Loucy (cell line): ENCODE results near the gene CYB5D1.

ENCODE experiments used
- H2AFZ ChIP-seq: fragments of 200-600 bp; sonication (generic); 2 replicates; pipeline ENCODE4 v1.6.0; 2016; ENCODE audit warnings: antibody characterized with exemption, mild to moderate bottlenecking, low read length, moderate library complexity
- H3F3A ChIP-seq: fragments of 200-600 bp; 2 replicates; pipeline ENCODE4 v1.6.0; 2016; ENCODE audit warnings: antibody characterized with exemption, low read depth, mild to moderate bottlenecking
- H3K27me3 ChIP-seq: fragments of 200-600 bp; sonication (generic); 2 replicates; pipeline ENCODE4 v1.6.1; 2014; ENCODE audit warnings: low read length, mild to moderate bottlenecking; ENCODE audit not compliant: insufficient read depth, poor library complexity, severe bottlenecking
- H3K36me3 ChIP-seq: fragments of 200-600 bp; sonication (generic); 2 replicates; pipeline ENCODE4 v1.6.1; 2016; ENCODE audit warnings: low read length; ENCODE audit not compliant: insufficient read depth
- H3K4me1 ChIP-seq: fragments of 200-600 bp; sonication (generic); 2 replicates; pipeline ENCODE4 v1.5.1; 2014; ENCODE audit warnings: low read length, mild to moderate bottlenecking; ENCODE audit not compliant: insufficient read depth, poor library complexity, severe bottlenecking
- H3K4me2 ChIP-seq: fragments of 200-600 bp; sonication (generic); 2 replicates; pipeline ENCODE4 v1.6.0; 2014; ENCODE audit warnings: antibody characterized with exemption, low read length, low read depth, mild to moderate bottlenecking; ENCODE audit not compliant: poor library complexity, severe bottlenecking
- H3K4me3 ChIP-seq: fragments of 200-600 bp; sonication (generic); 2 replicates; pipeline ENCODE4 v1.5.1; 2014; ENCODE audit warnings: low read length, mild to moderate bottlenecking, mixed read lengths; ENCODE audit not compliant: poor library complexity, severe bottlenecking
- H3K79me2 ChIP-seq: fragments of 200-600 bp; sonication (generic); 2 replicates; pipeline ENCODE4 v1.6.1; 2014; ENCODE audit warnings: low read length; ENCODE audit not compliant: insufficient read depth
- H3K9ac ChIP-seq: fragments of 200-600 bp; sonication (generic); 2 replicates; pipeline ENCODE4 v1.6.0; 2014; ENCODE audit warnings: mild to moderate bottlenecking, low read depth, low read length, moderate library complexity; ENCODE audit not compliant: poor library complexity, severe bottlenecking
- H3K9me2 ChIP-seq: fragments of 200-600 bp; sonication (generic); replicated peaks from 2 replicates; pipeline ENCODE4 v1.6.1; 2016; ENCODE audit warnings: low read depth, low read length, mixed read lengths
- H3K9me3 ChIP-seq: fragments of 200-600 bp; sonication (generic); 2 replicates; pipeline ENCODE4 v1.6.1; 2014; ENCODE audit warnings: mild to moderate bottlenecking, antibody characterized with exemption, low read length, low read depth; ENCODE audit not compliant: insufficient read depth
- H4K20me1 ChIP-seq: fragments of 200-600 bp; sonication (generic); 2 replicates; pipeline ENCODE4 v1.6.0; 2014; ENCODE audit warnings: antibody characterized with exemption, low read length, mild to moderate bottlenecking; ENCODE audit not compliant: insufficient read depth, poor library complexity, severe bottlenecking
- CTCF ChIP-seq: fragments of 200-600 bp; sonication (generic); conservative IDR thresholded peaks from 2 replicates; pipeline ENCODE4 v1.5.1; 2014; ENCODE audit warnings: mild to moderate bottlenecking, antibody characterized with exemption, low read length
- EZH2phosphoT487 ChIP-seq: fragments of 200-600 bp; IDR thresholded peaks from 2 replicates; pipeline ENCODE4 v1.6.1; 2018; ENCODE audit warnings: antibody characterized with exemption, mild to moderate bottlenecking, moderate library complexity, borderline replicate concordance

CYB5D1 gene

GRCh38 chr17:7840441-7840840, 17.4 kb upstream of the CYB5D1 start:
- peaks cover 82% of the 10 kb centered on the region; the same call in 1 of the 2 replicates for H3K79me2 ChIP-seq
- H3K36me3 ChIP-seq, result peaks cover 3% of the 10 kb centered on the region; the same call in 1 of the 2 replicates
- H2AFZ ChIP-seq, result no peak overlapping the region
- H4K20me1 ChIP-seq, result peaks cover 65% of the 10 kb centered on the region
- peak overlapping the region; percentile 98 for H3K4me2 ChIP-seq
- no peak for TF ChIP-seq CTCF
- TF ChIP-seq EZH2phosphoT487, result no peak
- no peaks in the 10 kb centered on the region for H3K9me3 ChIP-seq
- peak overlapping the region; percentile 77 for H3K9ac ChIP-seq
- H3K27me3 ChIP-seq, result no peaks in the 10 kb centered on the region
- peaks cover 51% of the 10 kb centered on the region for H3K4me1 ChIP-seq
- H3K9me2 ChIP-seq, result no peaks in the 10 kb centered on the region
- H3F3A ChIP-seq, result 0 out of 2 replicates have a peak, but pooled peaks cover 10% of the 10 kb centered on the region
- H3K4me3 ChIP-seq, result peak overlapping the region; percentile 88

GRCh38 chr17:7840875-7841274, 16.9 kb upstream of the CYB5D1 start:
- H3K4me2 ChIP-seq, result peak overlapping the region; percentile 98
- H3K9ac ChIP-seq, result peak overlapping the region; percentile 77
- H3K27me3 ChIP-seq, result no peaks in the 10 kb centered on the region
- H3K9me3 ChIP-seq, result no peaks in the 10 kb centered on the region
- TF ChIP-seq EZH2phosphoT487 (no peak), CTCF (no peak)
- H3K4me1 ChIP-seq, result peaks cover 49% of the 10 kb centered on the region
- H4K20me1 ChIP-seq, result peaks cover 67% of the 10 kb centered on the region
- H3F3A ChIP-seq, result 0 out of 2 replicates have a peak, but pooled peaks cover 7% of the 10 kb centered on the region
- H3K79me2 ChIP-seq, result peaks cover 85% of the 10 kb centered on the region; the same call in 1 of the 2 replicates
- H3K9me2 ChIP-seq, result no peaks in the 10 kb centered on the region
- H3K36me3 ChIP-seq, result peaks cover 6% of the 10 kb centered on the region; the same call in 1 of the 2 replicates
- H3K4me3 ChIP-seq, result peak overlapping the region; percentile 88
- H2AFZ ChIP-seq, result no peak overlapping the region

- no peak; the same call in 1 of the 2 replicates for TF ChIP-seq CTCF
- TF ChIP-seq EZH2phosphoT487, result no peak
- Histone ChIP-seq H3K9me2 (no peaks in the 10 kb centered on the region), H3K4me3 (peak overlapping the region; percentile 88), H3K4me2 (peak overlapping the region; percentile 98), H3K4me1 (peaks cover 43% of the 10 kb centered on the region), H3F3A (0 out of 2 replicates have a peak, but pooled peaks cover 1% of the 10 kb centered on the region), H3K79me2 (peaks cover 81% of the 10 kb centered on the region; the same call in 1 of the 2 replicates), H3K9ac (peak overlapping the region; percentile 77), H2AFZ (no peak overlapping the region; the same call in 1 of the 2 replicates), H3K36me3 (peaks cover 9% of the 10 kb centered on the region; the same call in 1 of the 2 replicates), H3K27me3 (no peaks in the 10 kb centered on the region), H3K9me3 (no peaks in the 10 kb centered on the region), H4K20me1 (peaks cover 70% of the 10 kb centered on the region)
These were observed 16.3 kb upstream of the CYB5D1 start for GRCh38 chr17:7841396-7841914.
